ENCODE measurements around the gene ANO2. TPM values are rescaled to one million over a fixed set of nuclear protein-coding genes. Genes with fewer than 3 reads are reported as not detected.
"Not testable (repeated sequence)": the region's sequence is repeated elsewhere in the genome, so short reads cannot be mapped to it uniquely, and the experiment has no call there.

Gene ANO2
- total RNA-seq, 2 donors from 2014 or later = not detected

GRCh38 chr12:5840944-5841343, 104.1 kb downstream of the ANO2 start:
- Mint-ChIP-seq H3K27me3 (peaks cover 20 to 22% of the 10 kb centered on the region in 2 donors), H3K36me3 (no peaks in the 10 kb centered on the region), H3K4me3 (no peak overlapping the region), H3K27ac (no peak overlapping the region), H3K4me1 (ENCODE audit: low read depth in 2 of 2) (no peaks in the 10 kb centered on the region), H3K9me3 (no peaks in the 10 kb centered on the region)
- ATAC-seq = no peak
- no peak for DNase-seq (ENCODE audit: low spot score)

GRCh38 chr12:5830111-5830510, 114.9 kb downstream of the ANO2 start:
- Mint-ChIP-seq H3K36me3 (no peaks in the 10 kb centered on the region), H3K27me3 (peaks cover 13 to 16% of the 10 kb centered on the region in 2 donors)

GRCh38 chr12:5827591-5827990, 117.5 kb downstream of the ANO2 start:
- no peaks in the 10 kb centered on the region for H3K9me3 Mint-ChIP-seq
- H3K36me3 Mint-ChIP-seq = no peaks in the 10 kb centered on the region
- no peaks in the 10 kb centered on the region for H3K4me1 Mint-ChIP-seq (ENCODE audit: low read depth in 2 of 2)
- H3K4me3 Mint-ChIP-seq = no peak overlapping the region
- DNase-seq (ENCODE audit: low spot score) (no peak), ATAC-seq (no peak)
- H3K27me3 Mint-ChIP-seq = peaks cover 13 to 16% of the 10 kb centered on the region in 2 donors
- H3K27ac Mint-ChIP-seq = no peak overlapping the region

More at GRCh38 chr12:5830111-5830510, 114.9 kb downstream of the ANO2 start:
- DNase-seq (ENCODE audit: low spot score) (no peak), ATAC-seq (no peak)
- Mint-ChIP-seq H3K4me1 (ENCODE audit: low read depth in 2 of 2) (no peaks in the 10 kb centered on the region), H3K27ac (no peak overlapping the region), H3K9me3 (no peaks in the 10 kb centered on the region), H3K4me3 (no peak overlapping the region)

GRCh38 chr12:5825761-5826160, 119.3 kb downstream of the ANO2 start:
- not testable (repeated sequence) for ATAC-seq, H3K36me3 Mint-ChIP-seq, H3K4me3 Mint-ChIP-seq

GRCh38 chr12:5818877-5819276, 126.2 kb downstream of the ANO2 start:
- not testable (repeated sequence) for H3K4me1 Mint-ChIP-seq (ENCODE audit: low read depth in 2 of 2); ATAC-seq; DNase-seq (ENCODE audit: low spot score); H3K36me3 Mint-ChIP-seq; H3K27ac Mint-ChIP-seq; H3K4me3 Mint-ChIP-seq; H3K9me3 Mint-ChIP-seq
- H3K27me3 Mint-ChIP-seq = peaks cover 12 to 25% of the 10 kb centered on the region in 2 donors

More at GRCh38 chr12:5825761-5826160, 119.3 kb downstream of the ANO2 start:
- H3K9me3 Mint-ChIP-seq; H3K27ac Mint-ChIP-seq; DNase-seq (ENCODE audit: low spot score); H3K4me1 Mint-ChIP-seq (ENCODE audit: low read depth in 2 of 2): not testable (repeated sequence)
- peaks cover 7 to 12% of the 10 kb centered on the region in 2 donors for H3K27me3 Mint-ChIP-seq

GRCh38 chr12:5817246-5817645, 127.8 kb downstream of the ANO2 start:
- Mint-ChIP-seq H3K27ac (no peak overlapping the region), H3K4me1 (ENCODE audit: low read depth in 2 of 2) (no peaks in the 10 kb centered on the region), H3K9me3 (peaks cover 6% of the 10 kb centered on the region), H3K36me3 (no peaks in the 10 kb centered on the region), H3K27me3 (peaks cover 12 to 25% of the 10 kb centered on the region in 2 donors), H3K4me3 (no peak overlapping the region)
- no peak for ATAC-seq
- no peak for DNase-seq (ENCODE audit: low spot score)

GRCh38 chr12:5809586-5809985, 135.5 kb downstream of the ANO2 start:
- peak in 1 of 2 donors; percentile 22 for ATAC-seq
- Mint-ChIP-seq H3K4me3 (no peak overlapping the region), H3K36me3 (no peaks in the 10 kb centered on the region), H3K4me1 (ENCODE audit: low read depth in 2 of 2) (no peaks in the 10 kb centered on the region), H3K27ac (no peak overlapping the region), H3K9me3 (no peaks in the 10 kb centered on the region), H3K27me3 (peaks cover 9 to 30% of the 10 kb centered on the region in 2 donors)
- no peak for DNase-seq (ENCODE audit: low spot score)

GRCh38 chr12:5808981-5809380, 136.1 kb downstream of the ANO2 start:
- ATAC-seq = no peak
- Mint-ChIP-seq H3K27me3 (peaks cover 3 to 23% of the 10 kb centered on the region in 2 donors), H3K4me3 (no peak overlapping the region), H3K27ac (no peak overlapping the region), H3K9me3 (no peaks in the 10 kb centered on the region), H3K4me1 (ENCODE audit: low read depth in 2 of 2) (no peaks in the 10 kb centered on the region), H3K36me3 (no peaks in the 10 kb centered on the region)
- no peak for DNase-seq (ENCODE audit: low spot score)

GRCh38 chr12:5807514-5808219, 137.4 kb downstream of the ANO2 start:
- no peak overlapping the region for H3K27ac Mint-ChIP-seq
- no peaks in the 10 kb centered on the region for H3K9me3 Mint-ChIP-seq
- H3K4me3 Mint-ChIP-seq = no peak overlapping the region
- ATAC-seq (no peak), DNase-seq (ENCODE audit: low spot score) (no peak)
- H3K4me1 Mint-ChIP-seq (ENCODE audit: low read depth in 2 of 2) = no peaks in the 10 kb centered on the region
- H3K27me3 Mint-ChIP-seq = peaks cover 3 to 23% of the 10 kb centered on the region in 2 donors
- no peaks in the 10 kb centered on the region for H3K36me3 Mint-ChIP-seq

GRCh38 chr12:5807090-5807414, 138.0 kb downstream of the ANO2 start:
- H3K27ac Mint-ChIP-seq = no peak overlapping the region
- no peaks in the 10 kb centered on the region for H3K9me3 Mint-ChIP-seq
- H3K4me3 Mint-ChIP-seq = no peak overlapping the region

GRCh38 chr12:5806371-5807089, 138.5 kb downstream of the ANO2 start:
- no peaks in the 10 kb centered on the region for H3K4me1 Mint-ChIP-seq (ENCODE audit: low read depth in 2 of 2)
- H3K27ac Mint-ChIP-seq = no peak overlapping the region
- DNase-seq (ENCODE audit: low spot score) (no peak), ATAC-seq (no peak)
- H3K36me3 Mint-ChIP-seq = no peaks in the 10 kb centered on the region
- no peak overlapping the region for H3K4me3 Mint-ChIP-seq
- peaks cover 3 to 19% of the 10 kb centered on the region in 2 donors for H3K27me3 Mint-ChIP-seq
- H3K9me3 Mint-ChIP-seq = no peaks in the 10 kb centered on the region

More at GRCh38 chr12:5807090-5807414, 138.0 kb downstream of the ANO2 start:
- Mint-ChIP-seq H3K36me3 (no peaks in the 10 kb centered on the region), H3K4me1 (ENCODE audit: low read depth in 2 of 2) (no peaks in the 10 kb centered on the region), H3K27me3 (peaks cover 3 to 23% of the 10 kb centered on the region in 2 donors)
- ATAC-seq = no peak
- DNase-seq (ENCODE audit: low spot score) = no peak

GRCh38 chr12:5803532-5803931, 141.5 kb downstream of the ANO2 start:
- DNase-seq (ENCODE audit: low spot score) = no peak
- Mint-ChIP-seq H3K4me3 (no peak overlapping the region), H3K4me1 (ENCODE audit: low read depth in 2 of 2) (no peaks in the 10 kb centered on the region), H3K27ac (no peak overlapping the region), H3K9me3 (no peaks in the 10 kb centered on the region), H3K36me3 (no peaks in the 10 kb centered on the region), H3K27me3 (peaks cover 4 to 33% of the 10 kb centered on the region in 2 donors)
- no peak for ATAC-seq

GRCh38 chr12:5798242-5799015, 146.6 kb downstream of the ANO2 start:
- DNase-seq (ENCODE audit: low spot score) = no peak
- Mint-ChIP-seq H3K27me3 (peaks cover 8 to 25% of the 10 kb centered on the region in 2 donors), H3K4me3 (no peak overlapping the region), H3K27ac (no peak overlapping the region), H3K4me1 (ENCODE audit: low read depth in 2 of 2) (no peaks in the 10 kb centered on the region), H3K36me3 (no peaks in the 10 kb centered on the region), H3K9me3 (no peaks in the 10 kb centered on the region)
- no peak for ATAC-seq

- Mint-ChIP-seq H3K27ac (no peak overlapping the region), H3K27me3 (peaks cover 8 to 25% of the 10 kb centered on the region in 2 donors)
These were observed 147.4 kb downstream of the ANO2 start for GRCh38 chr12:5797661-5798060.

More at GRCh38 chr12:5797661-5798060, 147.4 kb downstream of the ANO2 start:
- H3K36me3 Mint-ChIP-seq = no peaks in the 10 kb centered on the region
- DNase-seq (ENCODE audit: low spot score) (no peak), ATAC-seq (no peak)
- no peaks in the 10 kb centered on the region for H3K9me3 Mint-ChIP-seq
- no peak overlapping the region for H3K4me3 Mint-ChIP-seq
- no peaks in the 10 kb centered on the region for H3K4me1 Mint-ChIP-seq (ENCODE audit: low read depth in 2 of 2)
